WTC11 (cell line): ENCODE measurements around the gene CREB3L4. TPM values are rescaled to one million over a fixed set of nuclear protein-coding genes. Genes with fewer than 3 reads are reported as not detected.

ENCODE experiments used
- ATAC-seq: fragments of 200-7000 bp; cut with Tn5 transposase; 2 replicates; pipeline ENCODE4 v1.10.0; 2021; ENCODE audit warnings: mild to moderate bottlenecking, moderate library complexity
- CTCF ChIA-PET: fragments of 300-600 bp; sonication (Branson Sonifier 250); formaldehyde crosslinking; loops from one replicate; lab custom pipeline; 2021; ENCODE audit warnings: antibody characterized with exemption; lab: Charles Lee
- POLR2A ChIA-PET: fragments of 350-600 bp; sonication (Branson Sonifier 250); formaldehyde crosslinking; loops from one replicate; lab custom pipeline; 2021; ENCODE audit warnings: antibody characterized with exemption; lab: Charles Lee
- DNase-seq: peaks from one replicate; pipeline ENCODE4 v3.0.0; 2021; ENCODE audit warnings: low spot score
- H3K27ac Mint-ChIP-seq: 2 replicates; pipeline ENCODE4 v1.8.0; 2021; ENCODE audit warnings: mixed read lengths
- H3K27me3 Mint-ChIP-seq: 2 replicates; pipeline ENCODE4 v1.8.0; 2021; ENCODE audit warnings: low read depth, mild to moderate bottlenecking, moderate library complexity, mixed read lengths
- H3K36me3 Mint-ChIP-seq: 2 replicates; pipeline ENCODE4 v1.8.0; 2021; ENCODE audit warnings: mixed read lengths
- H3K4me1 Mint-ChIP-seq: 2 replicates; pipeline ENCODE4 v1.8.0; 2022; ENCODE audit warnings: mixed read lengths
- H3K4me3 Mint-ChIP-seq: 2 replicates; pipeline ENCODE4 v1.8.0; 2021; ENCODE audit warnings: mild to moderate bottlenecking, moderate library complexity, mixed read lengths
- H3K9me3 Mint-ChIP-seq: 2 replicates; pipeline ENCODE4 v1.8.0; 2021; ENCODE audit warnings: mixed read lengths
- GTF2I ChIP-seq: fragments of 250-450 bp; sonication (Bioruptor Pico); conservative IDR thresholded peaks from 2 replicates; pipeline ENCODE4 v1.4.0; 2021; ENCODE audit warnings: mild to moderate bottlenecking
- HMGA2 ChIP-seq: fragments of 250-450 bp; sonication (Bioruptor Pico); IDR thresholded peaks from 2 replicates; pipeline ENCODE4 v1.4.0; 2021; ENCODE audit warnings: mild to moderate bottlenecking, moderate library complexity
- KAT7 ChIP-seq: sonication (generic); formaldehyde crosslinking; IDR thresholded peaks from 2 replicates; pipeline ENCODE4 v1.8.1; 2023; ENCODE audit warnings: missing genetic modification reagents, mild to moderate bottlenecking, borderline replicate concordance
- NFE2L1 ChIP-seq: sonication (generic); formaldehyde crosslinking; IDR thresholded peaks from 2 replicates; pipeline ENCODE4 v1.8.1; 2023; ENCODE audit warnings: missing genetic modification reagents
- NR1H2 ChIP-seq: sonication (generic); formaldehyde crosslinking; IDR thresholded peaks from 2 replicates; pipeline ENCODE4 v1.9.0; 2021; ENCODE audit warnings: mild to moderate bottlenecking, moderate library complexity, missing genetic modification reagents
- NR2C2 ChIP-seq: sonication (generic); formaldehyde crosslinking; IDR thresholded peaks from 2 replicates; pipeline ENCODE4 v1.8.0; 2022; ENCODE audit warnings: mild to moderate bottlenecking, missing genetic modification reagents
- TP53 ChIP-seq: sonication (generic); formaldehyde crosslinking; IDR thresholded peaks from 2 replicates; pipeline ENCODE4 v1.8.1; 2023; ENCODE audit warnings: mild to moderate bottlenecking, missing genetic modification reagents
- ZNF219 ChIP-seq: sonication (generic); formaldehyde crosslinking; IDR thresholded peaks from 2 replicates; pipeline ENCODE4 v1.8.0; 2023; ENCODE audit warnings: missing genetic modification reagents, mild to moderate bottlenecking, borderline replicate concordance
- ZNF416 ChIP-seq: fragments of 250-450 bp; sonication (Bioruptor Pico); IDR thresholded peaks from 2 replicates; pipeline ENCODE4 v1.9.0; 2021; ENCODE audit warnings: mild to moderate bottlenecking, inconsistent platforms
- total RNA-seq: library from RNA; stranded (reverse); gene quantifications from 3 replicates; pipeline ENCODE4 v1.2.3, GENCODE V29; 2021
- TF ChIP-seq, protein P1 (sequence below): fragments of 200-600 bp; IDR thresholded peaks from 2 replicates; pipeline ENCODE4 v1.8.0; 2022; ENCODE audit warnings: antibody characterized with exemption
- TF ChIP-seq, protein P2 (sequence below): sonication (generic); formaldehyde crosslinking; IDR thresholded peaks from 2 replicates; pipeline ENCODE4 v1.8.1; 2023; ENCODE audit warnings: mild to moderate bottlenecking, missing genetic modification reagents
- TF ChIP-seq, protein P3 (sequence below): sonication (generic); formaldehyde crosslinking; conservative IDR thresholded peaks from 2 replicates; pipeline ENCODE4 v1.8.1; 2023; ENCODE audit warnings: mild to moderate bottlenecking, low read depth, missing genetic modification reagents, moderate library complexity
- TF ChIP-seq, protein P4 (sequence below): fragments of 250-450 bp; sonication (Bioruptor Pico); IDR thresholded peaks from 2 replicates; pipeline ENCODE4 v1.9.0; 2021; ENCODE audit warnings: mild to moderate bottlenecking, borderline replicate concordance
- TF ChIP-seq, protein P5 (sequence below): sonication (generic); formaldehyde crosslinking; IDR thresholded peaks from 2 replicates; pipeline ENCODE4 v1.8.1; 2022; ENCODE audit warnings: missing genetic modification reagents, borderline replicate concordance

The CREB3L4 gene
- total RNA-seq, 1 experiment from 2014 or later, result 33.1 TPM

DNA sequence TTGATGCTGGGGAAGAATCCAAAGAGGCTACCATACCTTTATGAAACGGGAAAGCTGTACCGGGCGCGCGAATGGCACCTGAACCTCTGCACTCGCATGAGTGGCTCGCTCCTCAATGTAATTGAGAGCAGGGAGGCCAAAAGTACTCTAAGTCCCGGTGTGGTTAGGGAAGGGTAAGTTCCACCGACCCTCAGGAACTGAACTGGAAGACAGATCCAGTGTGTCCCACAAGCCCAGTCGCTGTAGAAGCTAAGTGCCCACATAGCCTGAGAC, 46.0 kb upstream of the CREB3L4 start:
- H3K27me3 Mint-ChIP-seq, result no peaks in the 10 kb centered on the region
- H3K36me3 Mint-ChIP-seq, result no peaks in the 10 kb centered on the region
- H3K9me3 Mint-ChIP-seq, result no peaks in the 10 kb centered on the region
- CTCF ChIA-PET, result interaction anchor here (0.9 to 3.1 kb wide), 7 partner anchors 25 to 129 kb away, joined by 3 to 24 read pairs (median 4); partner anchors contain the start of genes CREB3L4, DENND4B and RAB13
- H3K4me1 Mint-ChIP-seq, result peaks cover 26% of the 10 kb centered on the region
- no peak for ATAC-seq
- TF ChIP-seq ZNF416 (CRISPR knock-in tag) (no peak), NR1H2 (CRISPR knock-in tag) (no peak), NFE2L1 (CRISPR knock-in tag) (no peak), HMGA2 (CRISPR knock-in tag) (no peak), NR2C2 (no peak), ZNF219 (CRISPR knock-in tag) (no peak)
- TF ChIP-seq, protein P1, sequence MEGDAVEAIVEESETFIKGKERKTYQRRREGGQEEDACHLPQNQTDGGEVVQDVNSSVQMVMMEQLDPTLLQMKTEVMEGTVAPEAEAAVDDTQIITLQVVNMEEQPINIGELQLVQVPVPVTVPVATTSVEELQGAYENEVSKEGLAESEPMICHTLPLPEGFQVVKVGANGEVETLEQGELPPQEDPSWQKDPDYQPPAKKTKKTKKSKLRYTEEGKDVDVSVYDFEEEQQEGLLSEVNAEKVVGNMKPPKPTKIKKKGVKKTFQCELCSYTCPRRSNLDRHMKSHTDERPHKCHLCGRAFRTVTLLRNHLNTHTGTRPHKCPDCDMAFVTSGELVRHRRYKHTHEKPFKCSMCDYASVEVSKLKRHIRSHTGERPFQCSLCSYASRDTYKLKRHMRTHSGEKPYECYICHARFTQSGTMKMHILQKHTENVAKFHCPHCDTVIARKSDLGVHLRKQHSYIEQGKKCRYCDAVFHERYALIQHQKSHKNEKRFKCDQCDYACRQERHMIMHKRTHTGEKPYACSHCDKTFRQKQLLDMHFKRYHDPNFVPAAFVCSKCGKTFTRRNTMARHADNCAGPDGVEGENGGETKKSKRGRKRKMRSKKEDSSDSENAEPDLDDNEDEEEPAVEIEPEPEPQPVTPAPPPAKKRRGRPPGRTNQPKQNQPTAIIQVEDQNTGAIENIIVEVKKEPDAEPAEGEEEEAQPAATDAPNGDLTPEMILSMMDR, result no peak
- TF ChIP-seq, all 79 proteins: peak for 0
- Mint-ChIP-seq H3K27ac (peak overlapping the region; percentile 85), H3K4me3 (peak overlapping the region; percentile 93)
- DNase-seq, result no peak
- POLR2A ChIA-PET, result interaction anchor here (1.0 to 2.3 kb wide), 2 partner anchors 46 to 69 kb away, joined by 3 to 9 read pairs; partner anchors contain the start of gene CREB3L4

DNA sequence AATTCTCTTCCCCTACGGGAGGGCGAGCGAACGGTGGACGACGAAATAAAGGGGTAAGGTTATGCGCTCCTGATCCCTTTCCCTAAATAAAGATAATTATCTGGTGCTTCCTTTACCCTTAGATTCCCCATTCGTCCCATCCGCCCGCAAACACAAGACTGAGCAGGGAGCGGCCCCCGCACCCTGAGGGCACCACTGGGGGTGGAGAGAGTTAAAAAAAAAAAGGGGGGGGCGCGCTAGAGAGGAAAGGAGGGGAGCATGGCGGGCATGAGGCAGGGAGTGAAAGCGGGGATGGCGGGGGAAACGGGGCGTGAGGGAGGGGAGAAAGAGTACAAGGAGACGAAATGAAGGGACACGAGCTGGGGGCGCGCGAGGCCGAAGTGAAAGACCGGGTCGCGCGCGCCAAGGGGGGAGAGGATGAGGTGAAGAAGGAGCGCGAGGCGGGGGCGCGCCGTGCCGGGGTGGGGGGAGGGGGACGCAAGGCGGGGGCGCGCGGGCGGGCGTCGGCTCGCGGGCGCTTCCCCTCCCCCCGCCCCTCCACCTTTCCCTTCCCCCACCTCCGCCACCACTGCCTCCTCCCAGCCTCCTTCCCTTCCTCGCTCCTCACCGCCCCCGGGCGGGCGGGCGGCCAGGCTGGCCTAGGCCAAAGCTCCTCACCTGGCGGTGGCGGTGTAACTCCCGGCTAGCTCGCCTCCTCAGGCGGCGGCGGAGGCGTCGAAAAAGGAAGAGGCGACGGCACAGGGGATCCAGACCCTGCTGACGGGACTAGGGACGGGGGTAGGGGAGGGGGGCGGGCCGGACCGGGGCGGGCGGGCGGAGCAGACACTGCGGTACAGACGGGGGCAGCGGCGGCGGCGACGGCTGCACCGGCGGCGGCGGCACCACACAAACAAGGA, 45.4 kb upstream of the CREB3L4 start:
- Mint-ChIP-seq H3K36me3 (no peaks in the 10 kb centered on the region), H3K27me3 (no peaks in the 10 kb centered on the region), H3K27ac (peak overlapping the region; percentile 85), H3K4me1 (peaks cover 26% of the 10 kb centered on the region), H3K9me3 (no peaks in the 10 kb centered on the region), H3K4me3 (peak overlapping the region; percentile 96)
- ATAC-seq (peak; percentile 33), DNase-seq (peak; percentile 73)
- ChIA-PET POLR2A (interaction anchor here (0.6 to 2.3 kb wide), 9 partner anchors 24 to 129 kb away, joined by 3 to 24 read pairs (median 3); partner anchors contain the start of genes CREB3L4, DENND4B, JTB and RPS27), CTCF (interaction anchor here (0.6 to 3.1 kb wide), 16 partner anchors 18 to 389 kb away, joined by 3 to 24 read pairs (median 3); partner anchors contain the start of genes DENND4B, RAB13 and SLC39A1)
- TF ChIP-seq TP53 (no peak), GTF2I (CRISPR knock-in tag) (no peak), KAT7 (CRISPR knock-in tag) (no peak)
- TF ChIP-seq, protein P2, sequence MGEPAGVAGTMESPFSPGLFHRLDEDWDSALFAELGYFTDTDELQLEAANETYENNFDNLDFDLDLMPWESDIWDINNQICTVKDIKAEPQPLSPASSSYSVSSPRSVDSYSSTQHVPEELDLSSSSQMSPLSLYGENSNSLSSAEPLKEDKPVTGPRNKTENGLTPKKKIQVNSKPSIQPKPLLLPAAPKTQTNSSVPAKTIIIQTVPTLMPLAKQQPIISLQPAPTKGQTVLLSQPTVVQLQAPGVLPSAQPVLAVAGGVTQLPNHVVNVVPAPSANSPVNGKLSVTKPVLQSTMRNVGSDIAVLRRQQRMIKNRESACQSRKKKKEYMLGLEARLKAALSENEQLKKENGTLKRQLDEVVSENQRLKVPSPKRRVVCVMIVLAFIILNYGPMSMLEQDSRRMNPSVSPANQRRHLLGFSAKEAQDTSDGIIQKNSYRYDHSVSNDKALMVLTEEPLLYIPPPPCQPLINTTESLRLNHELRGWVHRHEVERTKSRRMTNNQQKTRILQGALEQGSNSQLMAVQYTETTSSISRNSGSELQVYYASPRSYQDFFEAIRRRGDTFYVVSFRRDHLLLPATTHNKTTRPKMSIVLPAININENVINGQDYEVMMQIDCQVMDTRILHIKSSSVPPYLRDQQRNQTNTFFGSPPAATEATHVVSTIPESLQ, result no peak
- TF ChIP-seq, protein P3, sequence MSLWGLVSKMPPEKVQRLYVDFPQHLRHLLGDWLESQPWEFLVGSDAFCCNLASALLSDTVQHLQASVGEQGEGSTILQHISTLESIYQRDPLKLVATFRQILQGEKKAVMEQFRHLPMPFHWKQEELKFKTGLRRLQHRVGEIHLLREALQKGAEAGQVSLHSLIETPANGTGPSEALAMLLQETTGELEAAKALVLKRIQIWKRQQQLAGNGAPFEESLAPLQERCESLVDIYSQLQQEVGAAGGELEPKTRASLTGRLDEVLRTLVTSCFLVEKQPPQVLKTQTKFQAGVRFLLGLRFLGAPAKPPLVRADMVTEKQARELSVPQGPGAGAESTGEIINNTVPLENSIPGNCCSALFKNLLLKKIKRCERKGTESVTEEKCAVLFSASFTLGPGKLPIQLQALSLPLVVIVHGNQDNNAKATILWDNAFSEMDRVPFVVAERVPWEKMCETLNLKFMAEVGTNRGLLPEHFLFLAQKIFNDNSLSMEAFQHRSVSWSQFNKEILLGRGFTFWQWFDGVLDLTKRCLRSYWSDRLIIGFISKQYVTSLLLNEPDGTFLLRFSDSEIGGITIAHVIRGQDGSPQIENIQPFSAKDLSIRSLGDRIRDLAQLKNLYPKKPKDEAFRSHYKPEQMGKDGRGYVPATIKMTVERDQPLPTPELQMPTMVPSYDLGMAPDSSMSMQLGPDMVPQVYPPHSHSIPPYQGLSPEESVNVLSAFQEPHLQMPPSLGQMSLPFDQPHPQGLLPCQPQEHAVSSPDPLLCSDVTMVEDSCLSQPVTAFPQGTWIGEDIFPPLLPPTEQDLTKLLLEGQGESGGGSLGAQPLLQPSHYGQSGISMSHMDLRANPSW (CRISPR knock-in tag), result no peak
- TF ChIP-seq, protein P1, result no peak
- TF ChIP-seq, protein P4, sequence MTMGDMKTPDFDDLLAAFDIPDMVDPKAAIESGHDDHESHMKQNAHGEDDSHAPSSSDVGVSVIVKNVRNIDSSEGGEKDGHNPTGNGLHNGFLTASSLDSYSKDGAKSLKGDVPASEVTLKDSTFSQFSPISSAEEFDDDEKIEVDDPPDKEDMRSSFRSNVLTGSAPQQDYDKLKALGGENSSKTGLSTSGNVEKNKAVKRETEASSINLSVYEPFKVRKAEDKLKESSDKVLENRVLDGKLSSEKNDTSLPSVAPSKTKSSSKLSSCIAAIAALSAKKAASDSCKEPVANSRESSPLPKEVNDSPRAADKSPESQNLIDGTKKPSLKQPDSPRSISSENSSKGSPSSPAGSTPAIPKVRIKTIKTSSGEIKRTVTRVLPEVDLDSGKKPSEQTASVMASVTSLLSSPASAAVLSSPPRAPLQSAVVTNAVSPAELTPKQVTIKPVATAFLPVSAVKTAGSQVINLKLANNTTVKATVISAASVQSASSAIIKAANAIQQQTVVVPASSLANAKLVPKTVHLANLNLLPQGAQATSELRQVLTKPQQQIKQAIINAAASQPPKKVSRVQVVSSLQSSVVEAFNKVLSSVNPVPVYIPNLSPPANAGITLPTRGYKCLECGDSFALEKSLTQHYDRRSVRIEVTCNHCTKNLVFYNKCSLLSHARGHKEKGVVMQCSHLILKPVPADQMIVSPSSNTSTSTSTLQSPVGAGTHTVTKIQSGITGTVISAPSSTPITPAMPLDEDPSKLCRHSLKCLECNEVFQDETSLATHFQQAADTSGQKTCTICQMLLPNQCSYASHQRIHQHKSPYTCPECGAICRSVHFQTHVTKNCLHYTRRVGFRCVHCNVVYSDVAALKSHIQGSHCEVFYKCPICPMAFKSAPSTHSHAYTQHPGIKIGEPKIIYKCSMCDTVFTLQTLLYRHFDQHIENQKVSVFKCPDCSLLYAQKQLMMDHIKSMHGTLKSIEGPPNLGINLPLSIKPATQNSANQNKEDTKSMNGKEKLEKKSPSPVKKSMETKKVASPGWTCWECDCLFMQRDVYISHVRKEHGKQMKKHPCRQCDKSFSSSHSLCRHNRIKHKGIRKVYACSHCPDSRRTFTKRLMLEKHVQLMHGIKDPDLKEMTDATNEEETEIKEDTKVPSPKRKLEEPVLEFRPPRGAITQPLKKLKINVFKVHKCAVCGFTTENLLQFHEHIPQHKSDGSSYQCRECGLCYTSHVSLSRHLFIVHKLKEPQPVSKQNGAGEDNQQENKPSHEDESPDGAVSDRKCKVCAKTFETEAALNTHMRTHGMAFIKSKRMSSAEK (CRISPR knock-in tag), result no peak
- TF ChIP-seq, protein P5, sequence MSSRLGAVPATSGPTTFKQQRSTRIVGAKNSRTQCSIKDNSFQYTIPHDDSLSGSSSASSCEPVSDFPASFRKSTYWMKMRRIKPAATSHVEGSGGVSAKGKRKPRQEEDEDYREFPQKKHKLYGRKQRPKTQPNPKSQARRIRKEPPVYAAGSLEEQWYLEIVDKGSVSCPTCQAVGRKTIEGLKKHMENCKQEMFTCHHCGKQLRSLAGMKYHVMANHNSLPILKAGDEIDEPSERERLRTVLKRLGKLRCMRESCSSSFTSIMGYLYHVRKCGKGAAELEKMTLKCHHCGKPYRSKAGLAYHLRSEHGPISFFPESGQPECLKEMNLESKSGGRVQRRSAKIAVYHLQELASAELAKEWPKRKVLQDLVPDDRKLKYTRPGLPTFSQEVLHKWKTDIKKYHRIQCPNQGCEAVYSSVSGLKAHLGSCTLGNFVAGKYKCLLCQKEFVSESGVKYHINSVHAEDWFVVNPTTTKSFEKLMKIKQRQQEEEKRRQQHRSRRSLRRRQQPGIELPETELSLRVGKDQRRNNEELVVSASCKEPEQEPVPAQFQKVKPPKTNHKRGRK, result no peak
